Liver (tissue), 9 donors: ENCODE measurements around the gene COL11A1. TPM values are rescaled to one million over a fixed set of nuclear protein-coding genes. Genes with fewer than 3 reads are reported as not detected.

Source experiments
- DNase-seq: peaks from one replicate; pipeline ENCODE4 v3.0.0-alpha.2; 2017; ENCODE audit warnings: low spot score
- H3K27ac ChIP-seq, 2 donors: one replicate each; pipeline ENCODE4 v1.7.0; 2013; ENCODE audit warnings: inconsistent platforms in 2 of 2, low read length in 2 of 2, control low read depth in 1 of 2, low read depth in 1 of 2, mild to moderate bottlenecking in 1 of 2
- H3K27me3 ChIP-seq, 4 donors: one replicate each; pipeline versions ENCODE4 v1.6.1 to v1.7.0; 2013; ENCODE audit warnings: low read length in 3 of 4, inconsistent platforms in 1 of 4, mild to moderate bottlenecking in 1 of 4, moderate library complexity in 1 of 4; ENCODE audit not compliant: control insufficient read depth in 4 of 4, insufficient read depth in 4 of 4
- H3K36me3 ChIP-seq, 4 donors: one replicate each; pipeline versions ENCODE4 v1.6.1 to v1.7.0; 2013; ENCODE audit warnings: low read length in 3 of 4, mild to moderate bottlenecking in 3 of 4, low read depth in 1 of 4, moderate library complexity in 1 of 4; ENCODE audit not compliant: control insufficient read depth in 4 of 4, insufficient read depth in 3 of 4
- H3K4me1 ChIP-seq, 4 donors: one replicate each; pipeline versions ENCODE4 v1.6.1 to v1.7.0; 2013; ENCODE audit warnings: low read length in 3 of 4, mild to moderate bottlenecking in 3 of 4, moderate library complexity in 1 of 4; ENCODE audit not compliant: control insufficient read depth in 4 of 4, insufficient read depth in 4 of 4
- H3K4me3 ChIP-seq, 3 donors: one replicate each; pipeline versions ENCODE4 v1.6.1 to v1.7.0; 2013; ENCODE audit warnings: low read length in 3 of 3, control low read depth in 1 of 3, low read depth in 1 of 3, mild to moderate bottlenecking in 1 of 3
- H3K9ac ChIP-seq, 2 donors: one replicate each; pipeline ENCODE4 v1.7.0; 2013; ENCODE audit warnings: low read length in 2 of 2, mild to moderate bottlenecking in 2 of 2, moderate library complexity in 2 of 2, control low read depth in 1 of 2, low read depth in 1 of 2
- H3K9me3 ChIP-seq, 4 donors: one replicate each; pipeline versions ENCODE4 v1.6.1 to v1.7.0; 2013; ENCODE audit warnings: low read length in 3 of 4; ENCODE audit not compliant: control insufficient read depth in 4 of 4
- ATF3 ChIP-seq: IDR thresholded peaks from 2 replicates; pipeline ENCODE4 v1.6.1; 2016; ENCODE audit warnings: antibody characterized with exemption
- CTCF ChIP-seq: fragments of 150-350 bp; IDR thresholded peaks from 2 replicates; pipeline ENCODE4 v1.5.1; 2017; ENCODE audit warnings: improper control_type of control experiment, low read depth, low read length; ENCODE audit not compliant: missing input control
- EGR1 ChIP-seq, 2 donors: IDR thresholded peaks; 2 replicates each; pipeline ENCODE4 v1.6.1; 2016 to 2018; ENCODE audit warnings: antibody characterized with exemption in 2 of 2, low read depth in 2 of 2
- FOXA2 ChIP-seq: IDR thresholded peaks from 2 replicates; pipeline ENCODE4 v1.6.1; 2016; ENCODE audit warnings: antibody characterized with exemption
- GABPA ChIP-seq, 2 donors: IDR thresholded peaks in 1 of 2; conservative IDR thresholded peaks in 1 of 2; 2 replicates each; pipeline ENCODE4 v1.6.1; 2016; ENCODE audit warnings: antibody characterized with exemption in 2 of 2, mild to moderate bottlenecking in 1 of 2, moderate library complexity in 1 of 2
- HNF4A ChIP-seq, 2 donors: conservative IDR thresholded peaks; 2 replicates each; pipeline ENCODE4 v1.6.1; 2016; ENCODE audit warnings: antibody characterized with exemption in 2 of 2, mild to moderate bottlenecking in 2 of 2
- HNF4G ChIP-seq: IDR thresholded peaks from 2 replicates; pipeline ENCODE4 v1.6.1; 2016; ENCODE audit warnings: antibody characterized with exemption
- JUND ChIP-seq, 2 donors: IDR thresholded peaks; 2 replicates each; pipeline ENCODE4 v1.6.1; 2016; ENCODE audit warnings: antibody characterized with exemption in 2 of 2
- MAX ChIP-seq: IDR thresholded peaks from 2 replicates; pipeline ENCODE4 v1.6.1; 2016; ENCODE audit warnings: antibody characterized with exemption
- RAD21 ChIP-seq, 2 donors: IDR thresholded peaks; 2 replicates each; pipeline ENCODE4 v1.6.1; 2016; ENCODE audit warnings: antibody characterized with exemption in 2 of 2, mild to moderate bottlenecking in 2 of 2
- REST ChIP-seq: IDR thresholded peaks from 2 replicates; pipeline ENCODE4 v1.6.1; 2016; ENCODE audit warnings: antibody characterized with exemption, mild to moderate bottlenecking
- TAF1 ChIP-seq: conservative IDR thresholded peaks from 2 replicates; pipeline ENCODE4 v1.6.1; 2016; ENCODE audit warnings: antibody characterized with exemption, mild to moderate bottlenecking
- YY1 ChIP-seq: IDR thresholded peaks from 2 replicates; pipeline ENCODE4 v1.6.1; 2016; ENCODE audit warnings: antibody characterized with exemption, mild to moderate bottlenecking
- ZBTB33 ChIP-seq: IDR thresholded peaks from 2 replicates; pipeline ENCODE4 v1.6.1; 2016; ENCODE audit warnings: antibody characterized with exemption
- WGBS: extraction: QIAGEN DNeasy Blood & Tissue Kit; methylation state at CpG from one replicate; pipeline ENCODE4 v1.1.7; 2013; 5-methylcytosine and 5-hydroxymethylcytosine counted together
- polyA plus RNA-seq, 2 donors: library from polyadenylated mRNA; stranded (reverse) in 1 of 2; unstranded in 1 of 2; fragments of 200-250 nt in 1 of 2; fragments of >200 nt in 1 of 2; fragmentation: Nextera tagmentation in 1 of 2; extraction: Ambion mirVana in 1 of 2; gene quantifications; one replicate each; pipeline versions ENCODE4 v1.2.1 to v1.2.3, GENCODE V29; 2013 to 2015
- total RNA-seq, 2 donors: library from RNA; depleted of rRNA; stranded (reverse); fragments of >200 nt; gene quantifications; one replicate each; pipeline ENCODE4 v1.2.3, GENCODE V29; 2014
- donor health status: healthy.
- donor health status: healthy.
- donor health status: healthy.
- donor health status: healthy.
- donor health status: healthy.

COL11A1 gene
- total and polyA plus RNA-seq, 4 donors = 0.01 to 0.42 TPM; not detected in 2

- H3K9ac ChIP-seq = no peak overlapping the region
- TF ChIP-seq MAX (no peak), REST (no peak), TAF1 (no peak), ATF3 (no peak), ZBTB33 (no peak)
- no peaks in the 10 kb centered on the region for H3K36me3 ChIP-seq
- no peaks in the 10 kb centered on the region for H3K4me1 ChIP-seq
- no peak overlapping the region for H3K4me3 ChIP-seq
- no peaks in the 10 kb centered on the region for H3K27me3 ChIP-seq
- H3K27ac ChIP-seq = no peak overlapping the region
- H3K9me3 ChIP-seq = peaks cover 0 to 2% (median 0%) of the 10 kb centered on the region in 4 donors
- DNase-seq = no peak
- 57% methylated on average over 5 of the region's 5 CpGs for WGBS
These were observed 267.6 kb downstream of the COL11A1 start for GRCh38 chr1:102840741-102841140.

- no peak overlapping the region for H3K9ac ChIP-seq
- TF ChIP-seq JUND (IDR thresholded peaks at IDR 0.05) (no peak), EGR1 (IDR thresholded peaks at IDR 0.05; ENCODE audit: low read depth in 2 of 2) (no peak), TAF1 (no peak), ATF3 (no peak), ZBTB33 (no peak), HNF4G (no peak), HNF4A (conservative IDR thresholded peaks at IDR 0.05) (no peak), GABPA (IDR thresholded peaks at IDR 0.05 in 1 of 2, conservative IDR thresholded peaks at IDR 0.05 in 1 of 2) (no peak), CTCF (no peak), FOXA2 (no peak), RAD21 (IDR thresholded peaks at IDR 0.05) (no peak), REST (no peak), YY1 (no peak)
- no peak overlapping the region for H3K27ac ChIP-seq
- peaks cover 0 to 2% (median under 1%) of the 10 kb centered on the region in 4 donors for H3K9me3 ChIP-seq
- H3K4me1 ChIP-seq = no peaks in the 10 kb centered on the region
- 78% methylated on average over 4 of the region's 4 CpGs for WGBS
- no peaks in the 10 kb centered on the region for H3K27me3 ChIP-seq
- no peak for DNase-seq
- no peak overlapping the region for H3K4me3 ChIP-seq
- H3K36me3 ChIP-seq = no peaks in the 10 kb centered on the region
These were observed 270.3 kb downstream of the COL11A1 start for GRCh38 chr1:102838016-102838415.
